Measurements from ENCODE around the gene SDK1. TPM values are rescaled to one million over a fixed set of nuclear protein-coding genes. Genes with fewer than 3 reads are reported as not detected.
"Not testable (repeated sequence)": the region's sequence is repeated elsewhere in the genome, so short reads cannot be mapped to it uniquely, and the experiment has no call there.

Gene SDK1
- total RNA-seq, 2 donors from 2014 or later, result 4.8 to 13.2 TPM

DNA sequence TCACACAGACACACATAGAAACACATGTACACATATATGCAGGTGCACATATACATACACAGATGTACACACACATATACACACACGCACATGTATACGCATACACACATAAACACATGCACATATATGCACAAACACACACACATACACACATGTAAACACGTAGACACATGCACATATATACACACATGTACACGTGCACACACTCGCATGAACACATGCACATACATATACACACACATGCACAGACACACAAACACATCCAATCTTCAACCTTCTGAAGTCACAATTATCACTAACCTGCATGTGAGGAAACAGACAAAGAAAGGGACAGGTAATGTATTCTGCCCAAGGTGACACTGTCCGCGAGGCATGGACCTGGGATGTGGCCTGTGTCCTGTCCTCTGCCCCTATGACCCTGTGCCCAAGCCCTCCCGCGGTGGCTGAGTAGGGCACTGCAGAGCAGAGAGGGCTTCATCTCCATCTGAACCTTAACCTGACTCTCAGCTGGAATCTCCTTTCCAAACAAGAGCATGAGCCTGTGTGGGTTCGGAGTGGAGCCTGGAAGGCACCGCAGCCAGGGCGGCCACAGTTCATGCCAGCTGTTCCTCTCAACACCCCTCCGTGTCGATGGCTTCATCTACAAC is 660.9 kb downstream of the SDK1 start:
- H3K9me3 ChIP-seq, result no peaks in the 10 kb centered on the region
- TF ChIP-seq, protein P1, sequence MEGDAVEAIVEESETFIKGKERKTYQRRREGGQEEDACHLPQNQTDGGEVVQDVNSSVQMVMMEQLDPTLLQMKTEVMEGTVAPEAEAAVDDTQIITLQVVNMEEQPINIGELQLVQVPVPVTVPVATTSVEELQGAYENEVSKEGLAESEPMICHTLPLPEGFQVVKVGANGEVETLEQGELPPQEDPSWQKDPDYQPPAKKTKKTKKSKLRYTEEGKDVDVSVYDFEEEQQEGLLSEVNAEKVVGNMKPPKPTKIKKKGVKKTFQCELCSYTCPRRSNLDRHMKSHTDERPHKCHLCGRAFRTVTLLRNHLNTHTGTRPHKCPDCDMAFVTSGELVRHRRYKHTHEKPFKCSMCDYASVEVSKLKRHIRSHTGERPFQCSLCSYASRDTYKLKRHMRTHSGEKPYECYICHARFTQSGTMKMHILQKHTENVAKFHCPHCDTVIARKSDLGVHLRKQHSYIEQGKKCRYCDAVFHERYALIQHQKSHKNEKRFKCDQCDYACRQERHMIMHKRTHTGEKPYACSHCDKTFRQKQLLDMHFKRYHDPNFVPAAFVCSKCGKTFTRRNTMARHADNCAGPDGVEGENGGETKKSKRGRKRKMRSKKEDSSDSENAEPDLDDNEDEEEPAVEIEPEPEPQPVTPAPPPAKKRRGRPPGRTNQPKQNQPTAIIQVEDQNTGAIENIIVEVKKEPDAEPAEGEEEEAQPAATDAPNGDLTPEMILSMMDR (IDR thresholded peaks at IDR 0.05), result no peak
- no peak for TF ChIP-seq POLR2A (IDR thresholded peaks at IDR 0.05)
- no peak for TF ChIP-seq POLR2AphosphoS5 (IDR thresholded peaks at IDR 0.05)
- no peaks in the 10 kb centered on the region for H3K36me3 ChIP-seq
- DNase-seq (ENCODE audit: low spot score), result no peak
- intact Hi-C loops (cut with DNase I), result no loop called here
- H3K27ac ChIP-seq, result no peak overlapping the region
- H3K27me3 ChIP-seq (replicated peaks; ENCODE audit: insufficient read depth), result no peaks in the 10 kb centered on the region
- no peak overlapping the region for H3K4me3 ChIP-seq
- H3K4me1 ChIP-seq (replicated peaks), result no peaks in the 10 kb centered on the region
- WGBS, result 96% methylated on average over 14 of the region's 14 CpGs

DNA sequence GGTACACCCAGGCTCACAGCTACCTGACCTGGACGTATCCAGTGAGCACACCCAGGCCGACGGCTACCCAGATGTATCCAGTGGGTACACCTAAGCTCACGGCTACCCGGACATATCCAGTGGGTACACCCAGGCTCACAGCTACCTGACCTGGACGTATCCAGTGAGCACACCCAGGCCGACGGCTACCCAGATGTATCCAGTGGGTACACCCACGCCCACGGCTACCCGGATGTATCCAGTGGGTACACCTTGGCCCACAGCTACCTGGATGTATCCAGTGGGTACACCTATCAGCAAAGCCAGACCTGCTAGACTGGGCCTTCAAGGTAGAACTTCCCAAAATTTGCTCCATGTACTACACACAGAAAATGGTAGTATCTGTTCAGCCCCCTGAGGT is 662.7 kb downstream of the SDK1 start:
- 96% methylated on average over 8 of the region's 11 CpGs for WGBS
- H3K4me3 ChIP-seq, result not testable (repeated sequence)

DNA sequence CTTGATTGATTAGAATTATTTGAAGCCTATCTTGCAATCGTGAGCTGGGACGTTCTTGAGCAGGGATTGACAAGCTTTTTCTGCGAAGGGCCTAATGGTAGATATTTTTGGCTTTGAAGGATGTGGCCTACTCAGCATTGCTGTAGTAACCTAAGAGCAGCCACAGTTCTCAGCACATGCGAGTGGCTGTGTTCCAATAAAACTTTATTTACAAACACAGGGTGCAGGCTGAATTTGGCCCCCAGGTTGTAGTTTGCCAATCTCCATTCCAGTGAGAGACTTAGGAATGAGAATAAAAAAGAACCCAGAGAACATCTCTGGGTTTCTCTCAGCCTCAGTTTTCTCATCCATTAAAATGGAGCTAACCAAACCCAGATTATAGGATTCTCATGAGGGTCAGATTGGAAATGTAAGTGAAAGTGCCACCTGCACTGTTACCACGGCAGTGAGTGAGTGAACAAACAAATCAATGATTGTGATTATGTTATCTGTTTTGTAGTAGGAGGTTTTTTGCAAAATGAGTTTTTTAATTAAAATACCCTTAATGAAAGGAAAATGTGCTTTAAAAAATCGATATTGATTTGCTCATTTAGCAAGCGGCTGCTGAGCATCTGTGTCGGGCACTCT is 664.0 kb downstream of the SDK1 start:
- WGBS, result 98% methylated on average over 8 of the region's 8 CpGs

More for the DNA sequence above, 662.7 kb downstream of the SDK1 start:
- H3K4me1 ChIP-seq (replicated peaks); DNase-seq (ENCODE audit: low spot score); H3K27me3 ChIP-seq (replicated peaks; ENCODE audit: insufficient read depth); H3K27ac ChIP-seq; H3K9me3 ChIP-seq; H3K36me3 ChIP-seq; intact Hi-C loops (cut with DNase I): not testable (repeated sequence)

DNA sequence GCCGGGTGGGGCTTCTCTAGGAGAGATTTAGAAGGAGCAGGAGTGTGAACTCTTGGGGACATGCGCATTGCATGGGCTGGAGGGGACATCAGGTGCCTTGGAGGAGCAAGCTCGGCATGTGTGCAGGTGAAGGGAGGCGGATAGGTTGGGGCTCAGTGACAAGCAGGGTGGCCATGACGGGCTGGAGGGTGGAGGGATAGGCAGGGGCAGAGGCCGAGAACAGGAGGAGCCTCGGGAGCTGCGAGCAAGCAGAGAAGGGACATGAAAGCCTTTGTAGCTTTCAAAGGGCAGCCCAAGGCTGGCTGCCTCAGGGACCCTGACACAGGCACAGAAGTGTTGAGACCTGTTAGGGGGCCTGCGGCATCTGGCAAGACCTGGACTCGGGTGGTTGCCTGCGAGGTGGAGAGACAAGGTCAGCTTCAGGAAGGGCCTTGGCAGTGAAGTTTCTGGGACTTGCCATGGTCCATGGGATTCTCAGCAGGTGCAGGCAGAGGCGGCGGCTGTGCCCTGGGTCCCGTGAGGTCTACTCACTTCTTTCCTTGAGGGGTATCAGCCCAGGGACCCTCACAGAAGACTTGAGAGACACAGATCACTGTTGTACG is 664.8 kb downstream of the SDK1 start:
- 92% methylated on average over 15 of the region's 15 CpGs for WGBS
- no peaks in the 10 kb centered on the region for H3K36me3 ChIP-seq
- DNase-seq (ENCODE audit: low spot score), result no peak
- no peaks in the 10 kb centered on the region for H3K4me1 ChIP-seq (replicated peaks)
- H3K27me3 ChIP-seq (replicated peaks; ENCODE audit: insufficient read depth), result no peaks in the 10 kb centered on the region
- TF ChIP-seq, protein P1 (IDR thresholded peaks at IDR 0.05), result no peak
- no peak for TF ChIP-seq POLR2AphosphoS5 (IDR thresholded peaks at IDR 0.05)
- TF ChIP-seq POLR2A (IDR thresholded peaks at IDR 0.05), result no peak
- H3K9me3 ChIP-seq, result no peaks in the 10 kb centered on the region
- H3K27ac ChIP-seq, result no peak overlapping the region
- intact Hi-C loops (cut with DNase I), result no loop called here
- H3K4me3 ChIP-seq, result no peak overlapping the region

More for the DNA sequence above, 664.0 kb downstream of the SDK1 start:
- Histone ChIP-seq H3K4me3 (no peak overlapping the region), H3K9me3 (no peaks in the 10 kb centered on the region), H3K4me1 (replicated peaks) (no peaks in the 10 kb centered on the region), H3K27me3 (replicated peaks; ENCODE audit: insufficient read depth) (no peaks in the 10 kb centered on the region), H3K27ac (no peak overlapping the region), H3K36me3 (no peaks in the 10 kb centered on the region)
- DNase-seq (ENCODE audit: low spot score), result no peak
- intact Hi-C loops (cut with DNase I), result no loop called here
- TF ChIP-seq, protein P1 (IDR thresholded peaks at IDR 0.05), result no peak
- TF ChIP-seq POLR2AphosphoS5 (IDR thresholded peaks at IDR 0.05) (no peak), POLR2A (IDR thresholded peaks at IDR 0.05) (no peak)

DNA sequence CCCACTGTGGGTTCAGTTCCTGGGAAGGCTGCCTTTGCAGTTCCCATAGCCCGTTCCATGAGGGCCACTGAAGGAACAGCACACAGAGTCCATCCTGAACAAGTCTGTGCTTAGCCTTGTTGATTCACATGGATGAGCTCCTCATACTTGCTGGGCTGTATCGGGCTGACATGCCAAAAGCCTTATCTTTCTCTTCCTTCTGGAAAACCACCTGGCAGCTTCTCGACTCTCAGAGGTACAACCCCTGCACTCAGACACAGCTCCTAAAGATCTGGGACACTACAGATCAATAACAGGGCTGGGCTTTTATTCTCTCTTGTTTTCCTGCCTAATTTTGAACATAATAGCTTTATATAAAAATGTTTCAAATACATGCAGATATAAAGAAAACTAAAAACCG is 667.2 kb downstream of the SDK1 start:
- intact Hi-C loops (cut with DNase I), result no loop called here
- no peaks in the 10 kb centered on the region for H3K9me3 ChIP-seq
- WGBS, result 65% methylated on average over 4 of the region's 4 CpGs
- H3K36me3 ChIP-seq, result no peaks in the 10 kb centered on the region
- H3K4me1 ChIP-seq (replicated peaks), result no peaks in the 10 kb centered on the region
- no peak overlapping the region for H3K4me3 ChIP-seq
- no peak overlapping the region for H3K27ac ChIP-seq
- no peak for DNase-seq (ENCODE audit: low spot score)
- TF ChIP-seq POLR2AphosphoS5 (IDR thresholded peaks at IDR 0.05) (no peak), POLR2A (IDR thresholded peaks at IDR 0.05) (no peak)
- TF ChIP-seq, protein P1 (IDR thresholded peaks at IDR 0.05), result no peak
- no peaks in the 10 kb centered on the region for H3K27me3 ChIP-seq (replicated peaks; ENCODE audit: insufficient read depth)
